Muscle of back (tissue), 11 donors: ENCODE measurements around the gene TBCD. TPM values are rescaled to one million over a fixed set of nuclear protein-coding genes. Genes with fewer than 3 reads are reported as not detected.

Experiments
- DNase-seq, 3 donors: peaks; one replicate each; pipeline versions ENCODE4 v3.0.0 to v3.0.0-alpha.2; 2013
- polyA plus RNA-seq, 10 donors: library from polyadenylated mRNA; unstranded; fragments of 120-200 nt; gene quantifications; one replicate each; pipeline ENCODE4 v1.2.1, GENCODE V29; 2013; ENCODE audit not compliant: insufficient read length in 10 of 10

Gene TBCD
- polyA plus RNA-seq, 10 donors, result 53.5 to 86.2 (median 60.0) TPM

DNA sequence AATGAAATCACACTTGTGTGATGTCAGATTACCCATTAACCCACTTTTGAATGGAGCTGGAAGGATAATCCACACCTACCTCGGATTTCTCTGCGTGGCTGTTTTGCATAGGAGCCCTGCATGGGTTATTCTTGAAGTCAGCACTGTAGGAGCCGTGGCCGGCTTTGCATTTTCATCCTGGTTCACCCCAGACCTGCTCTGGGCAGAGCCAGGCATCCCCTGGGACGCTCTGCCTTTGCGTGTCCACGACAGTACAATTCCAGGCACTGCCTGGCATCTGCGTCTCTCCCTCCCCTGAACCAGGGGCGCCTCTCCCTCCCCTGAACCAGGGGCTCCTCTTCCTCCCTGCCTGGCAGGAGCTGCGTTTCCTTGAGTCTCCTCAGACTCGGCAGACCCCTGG is 117.7 kb downstream of the TBCD start:
- no peak for DNase-seq

- DNase-seq, result no peak
Measured at GRCh38 chr17:82870091-82870491, 118.2 kb downstream of the TBCD start.

- no peak for DNase-seq
Measured at GRCh38 chr17:82870541-82870940, 118.7 kb downstream of the TBCD start.

- peak in 1 of 3 donors; percentile 39 for DNase-seq
Measured at GRCh38 chr17:82871056-82871775, 119.4 kb downstream of the TBCD start.

DNA sequence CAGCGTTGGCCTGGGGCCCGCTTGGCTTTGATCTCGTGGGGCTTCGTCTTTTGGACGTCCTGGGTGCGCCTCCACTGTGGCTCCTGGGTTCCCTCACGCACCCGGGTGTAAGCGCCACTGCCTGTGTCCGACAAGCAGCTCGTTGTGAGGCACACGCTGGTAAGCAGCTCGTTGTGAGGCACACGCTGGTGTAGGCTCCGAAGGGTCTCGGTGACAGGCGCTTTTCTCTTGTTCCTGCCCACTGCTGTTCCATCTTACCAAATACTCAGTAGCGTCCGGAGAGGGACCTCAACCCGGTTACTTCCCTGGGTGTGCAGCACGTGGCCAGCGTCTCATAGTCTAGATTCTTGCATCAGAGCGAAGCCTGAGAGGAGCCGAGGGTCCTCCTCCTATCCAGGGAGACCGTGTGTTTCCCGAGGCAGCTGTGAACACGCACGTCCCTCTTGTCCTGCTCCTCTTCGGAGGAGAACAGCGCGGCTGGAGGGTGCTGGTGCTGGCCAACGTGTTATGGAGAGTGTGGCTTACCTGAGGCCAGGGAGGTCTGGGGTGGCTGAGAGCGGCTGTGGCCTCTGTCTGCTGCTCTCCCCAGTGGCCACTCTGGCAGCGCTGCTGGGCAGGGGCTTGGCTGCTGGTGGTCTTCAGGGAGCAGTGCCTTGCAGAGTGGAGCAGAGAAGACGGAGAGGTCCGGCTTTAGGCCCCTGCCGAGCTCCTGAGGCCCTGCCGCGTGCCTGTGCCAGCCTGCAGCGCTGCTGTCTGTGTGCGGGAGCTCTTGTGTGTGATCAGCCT is 120.1 kb downstream of the TBCD start:
- DNase-seq, result no peak

DNA sequence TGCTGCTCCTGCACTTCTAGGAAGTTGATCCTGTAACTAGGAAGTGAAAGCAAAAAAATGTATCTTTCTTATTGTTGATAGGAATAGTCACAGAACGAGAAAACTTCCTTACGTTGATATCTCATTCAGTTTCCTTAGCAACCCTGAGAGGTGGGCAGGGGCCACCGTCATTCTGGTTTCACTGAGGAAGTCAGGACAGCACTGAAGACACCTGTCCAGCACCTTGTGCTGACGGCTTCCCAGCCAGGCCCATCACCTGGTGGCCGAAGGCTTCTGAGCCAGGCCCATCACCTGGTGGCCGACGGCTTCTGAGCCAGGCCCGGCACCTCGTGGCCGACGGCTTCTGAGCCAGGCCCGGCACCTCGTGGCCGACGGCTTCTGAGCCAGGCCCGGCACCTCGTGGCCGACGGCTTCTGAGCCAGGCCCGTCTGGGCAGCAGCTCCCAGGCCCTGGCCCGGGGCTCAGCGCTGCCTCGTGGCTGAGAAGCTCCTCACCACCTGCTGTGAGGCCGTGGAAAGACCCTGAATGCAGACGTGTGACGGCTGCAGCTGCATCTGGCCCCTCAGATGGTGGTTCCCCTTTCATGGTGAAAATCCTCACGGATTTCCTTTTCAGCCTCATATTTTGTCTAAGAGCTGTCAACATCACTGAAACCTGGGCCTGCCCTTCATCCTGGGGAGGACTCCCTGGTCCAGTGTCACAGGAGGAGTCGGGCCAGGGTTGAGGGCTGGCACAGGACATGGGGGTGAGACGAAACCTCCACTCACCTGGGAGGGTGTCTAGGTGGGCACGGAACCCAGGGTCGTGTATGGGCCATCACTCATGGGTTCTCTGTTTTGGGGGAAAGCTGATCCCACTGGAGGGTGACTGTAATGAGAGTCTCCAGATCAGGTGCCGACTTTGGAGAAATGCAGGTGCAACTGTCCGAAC is 121.0 kb downstream of the TBCD start:
- DNase-seq, result no peak

DNA sequence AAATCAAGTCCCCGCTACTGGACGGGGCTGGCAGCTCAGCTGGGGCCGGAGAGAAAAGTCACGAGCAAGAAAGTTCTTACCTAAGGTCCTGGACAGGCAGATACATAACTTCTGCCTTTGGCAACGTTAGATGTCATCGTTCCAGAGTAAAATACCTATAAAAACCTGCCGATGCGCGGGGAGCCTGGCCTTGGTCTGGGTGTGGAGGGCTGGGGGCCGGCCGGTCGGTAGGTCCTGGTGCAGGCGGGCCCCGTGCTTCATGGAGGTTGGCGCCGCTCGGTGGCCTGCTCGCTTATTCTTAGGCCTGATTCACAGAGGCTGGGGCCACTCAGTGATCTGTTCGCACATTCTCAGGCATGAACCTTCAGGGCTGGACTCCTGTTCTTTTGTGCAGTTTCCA is 121.7 kb downstream of the TBCD start:
- no peak for DNase-seq

DNA sequence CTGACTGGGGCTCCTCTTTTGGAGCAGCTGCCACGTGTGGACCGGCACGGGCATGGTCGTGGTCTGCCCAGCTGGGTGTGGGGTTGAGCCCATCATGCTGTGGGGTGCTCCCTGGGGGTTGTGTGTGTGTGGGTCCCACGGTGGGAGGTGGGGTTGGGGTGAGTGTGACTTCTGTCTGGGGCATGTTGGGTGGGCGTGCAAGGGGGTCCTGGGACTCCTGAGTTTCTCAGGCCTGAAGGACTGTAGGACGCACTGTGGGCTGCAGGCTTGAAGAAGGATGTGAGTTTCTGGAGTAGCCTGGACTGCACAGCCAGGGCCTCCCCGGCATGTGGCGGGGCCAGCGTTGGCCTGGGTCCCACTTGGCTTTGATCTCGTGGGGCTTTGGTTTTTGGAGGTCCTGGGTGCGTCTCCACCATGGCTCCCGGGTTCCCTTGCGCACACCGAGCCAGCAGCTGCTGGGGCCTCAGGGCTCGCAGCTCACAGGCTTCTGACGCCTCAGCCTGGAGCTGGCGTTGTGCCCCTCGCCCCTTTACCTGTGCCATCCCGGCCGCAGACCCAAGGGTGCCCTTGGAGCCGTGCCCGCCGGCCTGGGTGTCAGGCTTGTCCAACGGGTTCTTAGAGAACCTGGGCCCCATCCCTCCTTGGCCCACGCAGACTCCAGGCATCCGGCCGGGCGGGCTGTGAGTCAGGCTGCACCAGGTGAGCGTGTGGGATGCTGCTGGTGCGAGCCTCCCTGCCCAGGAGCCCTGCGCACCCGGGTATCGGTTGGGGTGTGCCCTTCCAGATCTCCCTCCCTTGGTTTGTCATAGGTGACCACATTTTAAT is 122.4 kb downstream of the TBCD start:
- no peak for DNase-seq

GRCh38 chr17:82875407-82875856 is 123.6 kb downstream of the TBCD start:
- no peak for DNase-seq

- no peak for DNase-seq
Measured at GRCh38 chr17:82876149-82876548, 124.3 kb downstream of the TBCD start.

DNA sequence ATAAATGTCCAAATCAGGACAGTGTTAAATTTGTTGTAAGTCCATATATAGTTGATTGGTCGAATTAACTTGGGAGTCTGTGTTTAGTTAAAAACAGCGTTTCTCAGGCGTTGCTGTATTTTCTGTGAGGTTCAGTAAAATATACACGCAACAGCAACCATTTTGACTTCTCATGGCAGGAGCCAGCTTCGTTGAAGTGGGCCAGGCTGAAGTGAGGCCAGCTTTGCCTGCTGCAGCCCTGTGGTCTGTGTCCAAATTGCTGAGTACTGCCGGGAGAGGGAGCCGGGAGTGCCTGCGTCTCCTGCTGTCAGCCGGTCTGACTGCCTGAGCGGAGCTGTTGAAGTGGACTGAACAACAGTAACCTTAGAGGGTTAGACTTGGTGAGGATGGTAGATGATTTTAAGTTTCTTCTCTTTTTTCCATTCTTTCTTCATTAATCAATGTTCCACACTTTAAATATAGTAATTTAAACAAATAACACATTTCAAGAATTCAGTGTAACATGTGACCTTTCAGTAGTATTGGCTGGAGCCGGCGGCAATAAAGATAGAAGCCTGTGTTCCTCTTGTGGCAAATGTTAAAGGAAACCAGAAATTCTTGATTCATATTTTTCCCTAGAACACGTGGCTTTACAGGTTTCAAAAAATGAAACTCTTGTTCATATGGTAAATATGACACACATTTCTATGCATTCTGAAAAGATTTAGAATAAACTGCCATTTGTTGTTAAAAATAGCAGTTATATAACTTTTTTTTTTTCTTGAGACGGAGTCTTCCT is 124.9 kb downstream of the TBCD start:
- peak in 2 of 3 donors; percentile 78 to 85 for DNase-seq

DNA sequence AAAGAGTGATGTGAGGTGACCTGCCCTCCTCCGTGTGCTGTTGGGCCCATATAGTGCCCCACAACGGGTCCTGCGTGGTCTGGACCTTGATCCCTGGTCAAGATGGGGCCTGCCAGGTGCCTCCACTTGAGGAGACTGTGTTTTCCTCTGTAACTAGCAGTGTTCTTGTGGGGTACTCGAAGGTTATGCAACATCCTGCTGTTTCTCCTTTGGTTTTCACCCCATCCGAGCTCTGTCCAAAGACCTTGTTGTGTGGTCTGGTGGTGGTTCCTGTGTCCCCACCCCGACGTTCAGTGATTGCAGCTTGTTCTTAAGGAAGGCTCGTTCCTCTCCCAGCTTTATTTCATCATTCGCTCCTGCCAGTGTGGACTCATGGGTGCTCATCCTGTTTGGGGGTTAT is 126.7 kb downstream of the TBCD start:
- DNase-seq, result no peak

DNA sequence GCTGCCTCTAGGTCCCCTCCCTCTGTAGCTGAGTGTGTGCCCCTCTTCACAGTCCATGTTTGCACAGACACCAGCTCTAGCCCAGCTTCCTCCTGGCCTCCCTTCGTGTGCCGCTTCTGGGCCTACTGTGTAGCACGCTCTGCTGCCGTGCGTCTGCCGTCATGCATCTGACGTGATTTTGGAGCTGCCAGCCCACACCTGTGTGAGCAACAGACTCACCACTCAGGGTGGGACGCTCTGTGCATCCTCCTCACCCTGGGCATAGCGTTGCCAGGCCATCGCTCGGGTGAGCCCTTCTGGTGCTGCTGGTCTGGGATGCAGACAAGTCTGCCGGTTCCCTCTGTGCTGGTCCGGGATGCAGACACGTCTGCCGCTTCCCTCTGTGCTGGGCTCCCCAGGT is 127.4 kb downstream of the TBCD start:
- no peak for DNase-seq

GRCh38 chr17:82880620-82881323 is 128.9 kb downstream of the TBCD start:
- DNase-seq, result peak in 1 of 3 donors; percentile 68

GRCh38 chr17:82881324-82881823 is 129.5 kb downstream of the TBCD start:
- DNase-seq, result peak in 1 of 3 donors; percentile 70

DNA sequence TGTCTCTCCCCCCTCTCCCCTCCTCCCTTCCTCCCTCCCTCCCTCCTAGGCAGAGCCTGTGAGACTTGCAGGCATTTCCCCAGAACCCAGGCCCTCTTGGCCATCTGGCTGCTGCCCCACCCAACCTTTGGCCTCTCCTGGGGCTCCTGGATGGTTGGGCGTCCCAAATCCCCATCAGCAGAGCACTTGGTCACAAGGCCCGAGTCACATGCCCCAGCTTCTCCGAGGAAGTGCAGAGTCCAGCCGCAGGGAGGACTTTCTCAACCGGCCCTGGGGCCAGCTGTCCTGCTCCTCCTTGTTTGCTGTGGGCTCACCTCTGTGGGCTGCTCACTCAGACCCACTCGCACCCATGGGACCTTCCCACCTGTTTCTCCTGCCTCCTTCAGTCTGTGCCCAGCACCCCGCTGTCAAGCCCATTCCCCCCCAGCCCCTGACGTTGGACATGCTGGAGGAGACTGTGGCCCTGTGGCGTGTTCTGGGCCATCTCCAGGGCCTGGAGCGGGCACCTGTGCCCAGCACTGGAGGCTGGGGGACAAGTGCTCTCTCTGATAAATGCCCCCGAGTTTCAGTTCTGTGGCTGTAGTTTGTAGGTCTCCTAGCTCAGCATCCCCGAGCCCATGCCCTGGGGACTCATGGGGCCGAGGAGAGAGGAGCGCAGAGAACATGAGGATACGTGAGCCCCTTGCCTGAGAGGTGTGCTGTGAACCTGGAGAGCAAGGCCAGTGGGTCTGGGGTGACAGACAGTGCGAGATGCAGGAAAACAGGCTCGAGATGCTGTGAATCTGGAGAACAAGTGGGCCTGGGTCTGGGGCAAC is 130.2 kb downstream of the TBCD start:
- peak in 1 of 3 donors; percentile 65 for DNase-seq

DNA sequence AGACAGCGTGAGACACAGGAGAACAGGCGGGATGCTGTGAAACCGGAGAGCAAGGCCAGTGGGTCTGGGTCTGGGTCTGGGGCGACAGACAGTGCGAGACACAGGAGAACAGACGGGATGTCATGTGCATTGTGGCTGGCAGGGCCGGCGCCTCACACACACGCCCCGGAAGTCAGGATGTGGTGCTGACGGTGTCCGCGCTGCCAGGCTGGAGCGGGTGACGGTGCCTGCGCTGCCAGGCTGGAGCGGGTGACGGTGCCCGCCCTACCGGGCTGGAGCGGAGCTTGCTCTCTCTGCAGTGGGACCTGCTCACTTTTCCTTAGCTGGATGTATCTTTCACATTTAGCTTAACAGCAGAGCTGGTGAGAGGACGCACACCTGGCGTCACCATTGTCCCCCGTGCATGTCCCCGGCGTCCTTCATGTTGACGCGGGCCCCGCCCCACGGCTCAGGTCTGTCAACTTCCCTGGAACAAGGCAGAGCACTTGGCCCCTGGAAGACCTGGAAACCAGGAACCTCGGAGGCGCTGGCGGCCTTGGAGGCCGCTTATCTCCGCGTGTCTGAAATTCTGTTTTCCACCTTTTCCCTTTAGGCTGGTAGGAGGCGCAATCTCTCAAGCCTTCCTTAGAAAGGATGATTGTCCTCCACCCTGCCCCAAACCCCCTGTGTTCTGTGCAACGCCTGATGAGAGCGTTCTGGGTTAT is 131.0 kb downstream of the TBCD start:
- no peak for DNase-seq
